Fibroblast of skin of abdomen (primary cell): ENCODE results near the gene THAP8.
"Not testable (repeated sequence)": the region's sequence is repeated elsewhere in the genome, so short reads cannot be mapped to it uniquely, and the experiment has no call there.

Source experiments
- DNase-seq: peaks from one replicate; pipeline ENCODE4 v3.0.0-alpha.2; 2013

The THAP8 gene

DNA sequence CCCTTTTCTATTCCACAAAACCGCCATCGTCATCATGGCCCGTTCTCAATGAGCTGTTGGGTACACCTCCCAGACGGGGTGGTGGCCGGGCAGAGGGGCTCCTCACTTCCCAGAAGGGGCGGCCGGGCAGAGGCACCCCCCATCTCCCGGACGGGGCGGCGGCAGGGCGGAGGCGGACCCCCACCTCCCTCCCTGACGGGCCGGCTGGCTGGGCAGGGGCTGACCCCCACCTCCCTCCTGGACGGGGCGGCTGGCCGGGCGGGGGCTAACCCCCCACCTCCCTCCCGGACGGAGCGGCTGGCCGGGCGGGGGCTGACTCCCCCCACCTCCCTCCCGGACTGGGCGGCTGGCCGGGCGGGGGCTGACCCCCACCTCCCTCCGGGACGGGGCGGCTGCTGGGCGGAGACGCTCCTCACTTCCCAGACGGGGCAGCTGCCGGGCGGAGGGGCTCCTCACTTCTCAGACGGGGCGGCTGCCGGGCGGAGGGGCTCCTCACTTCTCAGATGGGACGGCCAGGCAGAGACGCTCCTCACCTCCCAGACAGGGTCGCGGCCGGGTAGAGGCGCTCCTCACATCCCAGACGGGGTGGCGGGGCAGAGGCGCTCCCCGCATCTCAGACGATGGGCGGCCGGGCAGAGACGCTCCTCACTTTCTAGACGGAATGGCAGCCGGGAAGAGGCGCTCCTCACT, 14.9 kb upstream of the THAP8 start:
- not testable (repeated sequence) for DNase-seq

DNA sequence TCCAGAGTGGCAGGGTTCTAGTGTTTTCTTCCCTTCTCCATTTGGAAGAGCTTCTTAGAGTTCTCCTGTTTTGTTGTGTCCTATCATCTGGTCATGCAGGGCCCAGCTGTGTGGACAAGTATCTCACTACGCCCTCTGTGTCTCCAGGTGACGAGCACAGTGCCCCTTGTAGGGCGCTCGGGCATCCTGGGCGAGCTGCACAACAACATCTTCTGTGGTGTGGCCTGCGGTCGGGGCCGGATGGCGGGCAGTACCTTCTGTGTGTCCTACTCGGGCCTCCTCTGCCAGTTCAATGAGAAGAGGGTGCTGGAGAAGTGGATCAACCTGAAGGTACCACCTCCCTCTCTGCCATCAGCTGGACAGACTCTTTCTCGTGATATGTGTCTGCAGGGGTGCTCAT, 13.6 kb upstream of the THAP8 start:
- DNase-seq: no peak

DNA sequence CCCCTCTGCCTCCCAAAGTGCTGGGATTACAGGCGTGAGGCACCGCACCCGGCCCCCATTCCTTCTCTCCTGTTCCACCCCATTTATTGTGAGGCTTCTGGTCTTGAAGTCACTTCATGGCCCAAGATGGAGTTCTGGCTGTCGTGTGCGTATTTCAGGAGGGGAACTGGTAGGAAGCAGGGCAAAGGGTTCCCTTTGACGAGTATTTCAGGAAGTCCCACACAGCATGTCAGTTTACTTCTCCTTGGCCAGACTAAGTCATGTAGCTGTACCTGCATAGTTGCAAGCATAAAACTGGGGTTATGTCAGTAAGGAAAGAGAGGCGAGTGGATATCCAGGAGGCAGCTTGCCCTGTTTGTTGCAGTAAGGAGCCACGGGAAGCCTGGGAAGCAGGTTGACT, 10.7 kb upstream of the THAP8 start:
- no peak for DNase-seq

DNA sequence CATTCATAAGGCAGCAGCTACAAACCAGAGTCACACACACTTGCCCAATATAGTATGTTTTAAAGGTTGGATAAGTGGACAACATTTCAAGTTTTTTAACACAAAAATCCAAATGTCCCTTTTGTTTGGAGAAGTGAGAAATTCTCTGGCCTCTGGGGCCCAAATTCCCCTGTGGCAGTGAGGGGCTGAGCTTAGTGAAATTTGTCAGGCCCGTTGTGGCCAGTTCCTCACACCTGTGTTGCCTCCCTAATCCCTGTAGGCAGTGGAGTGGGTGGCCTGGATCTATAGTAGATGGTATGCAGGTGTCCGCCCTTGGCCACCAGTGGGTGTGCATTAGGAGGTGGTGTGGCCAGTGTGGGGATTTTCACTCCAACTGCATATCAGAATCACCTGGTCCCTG, 7.3 kb upstream of the THAP8 start:
- no peak for DNase-seq

DNA sequence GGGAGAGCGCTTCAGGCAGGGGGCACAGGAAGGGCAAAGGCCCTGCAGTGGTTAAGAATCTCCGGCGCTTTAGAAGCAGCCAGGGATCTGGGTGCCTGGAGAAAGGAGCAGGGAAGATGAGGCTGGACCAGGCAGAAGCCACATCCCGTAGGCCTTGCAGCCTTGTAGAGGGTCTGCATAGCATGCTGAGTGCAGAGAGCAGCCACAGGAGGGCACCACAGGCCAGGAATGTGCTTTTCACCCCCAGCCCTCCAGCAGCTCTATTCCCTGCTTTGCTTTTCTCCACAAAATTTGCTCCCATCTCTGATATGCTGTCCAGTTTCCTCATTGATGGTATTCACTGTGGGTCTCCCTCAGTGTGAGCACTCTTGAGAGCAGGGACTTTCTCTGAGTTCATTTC, 6.3 kb upstream of the THAP8 start:
- peak; percentile 44 for DNase-seq

DNA sequence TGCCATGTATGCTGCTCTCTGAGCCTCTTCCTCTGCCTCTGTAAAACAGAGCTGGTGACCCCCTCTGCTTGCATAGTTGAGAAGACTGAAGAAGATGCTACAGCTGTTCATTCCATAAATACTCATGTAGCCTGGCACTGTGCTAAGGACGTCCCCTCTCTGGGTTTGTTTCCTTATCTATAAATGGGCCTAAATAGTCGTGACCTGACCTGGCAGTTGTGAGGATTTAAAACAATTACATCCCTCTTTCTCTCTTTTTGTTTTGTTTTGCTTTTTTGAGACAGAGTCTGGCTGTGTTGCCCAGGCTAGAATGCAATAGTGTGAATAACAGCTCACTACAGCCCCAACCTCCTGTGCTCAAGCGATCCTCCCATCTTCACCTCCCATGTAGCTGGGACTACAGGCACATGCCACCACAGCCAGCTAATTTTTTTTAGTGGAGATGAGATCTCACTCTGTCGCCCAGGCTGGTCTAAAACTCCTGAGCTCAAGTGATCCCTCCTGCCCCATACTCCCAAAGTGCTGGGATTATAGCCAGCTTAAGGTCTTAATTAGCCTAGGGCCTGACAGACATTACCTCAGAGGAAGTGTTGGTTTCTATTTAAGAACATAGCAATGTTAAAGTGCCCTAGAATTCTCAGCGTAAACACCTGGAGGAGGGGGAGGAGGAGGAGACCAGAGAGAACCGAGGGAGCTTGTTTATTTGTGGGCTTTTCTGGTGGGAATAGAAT, 5.3 kb upstream of the THAP8 start:
- DNase-seq: no peak

DNA sequence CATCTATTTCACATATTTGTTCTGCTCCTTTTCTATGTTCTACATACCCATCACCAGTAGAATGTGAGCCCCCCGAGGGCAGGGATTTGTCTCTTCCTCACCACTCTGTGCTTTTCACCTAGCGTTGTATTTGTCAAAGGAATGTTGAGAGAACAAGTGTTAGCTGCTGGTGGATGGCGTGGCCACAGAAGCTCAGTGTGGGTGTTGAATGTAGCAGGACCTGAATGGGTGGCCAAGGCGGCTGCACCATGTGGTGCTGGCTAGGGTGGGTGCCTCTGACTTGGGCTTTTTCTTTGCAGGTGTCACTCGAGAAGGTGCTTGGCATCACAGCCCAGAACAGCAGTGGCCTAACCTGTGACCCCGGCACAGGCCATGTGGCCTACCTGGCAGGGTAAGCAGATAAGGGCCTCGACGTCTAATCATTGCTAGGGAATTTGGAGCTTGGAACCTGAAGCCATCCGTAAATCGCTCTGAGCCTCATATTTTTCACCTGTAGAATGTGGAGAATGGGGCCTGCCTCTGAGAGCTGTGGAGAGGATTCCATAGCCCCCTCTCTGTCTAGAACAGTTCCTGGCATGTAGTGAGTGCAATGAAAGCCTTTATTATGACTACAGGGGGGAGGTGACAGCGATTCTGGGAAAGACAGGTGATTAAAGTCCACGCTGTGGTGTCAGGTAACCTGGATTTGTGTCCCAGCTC, 4.5 kb upstream of the THAP8 start:
- DNase-seq: no peak

DNA sequence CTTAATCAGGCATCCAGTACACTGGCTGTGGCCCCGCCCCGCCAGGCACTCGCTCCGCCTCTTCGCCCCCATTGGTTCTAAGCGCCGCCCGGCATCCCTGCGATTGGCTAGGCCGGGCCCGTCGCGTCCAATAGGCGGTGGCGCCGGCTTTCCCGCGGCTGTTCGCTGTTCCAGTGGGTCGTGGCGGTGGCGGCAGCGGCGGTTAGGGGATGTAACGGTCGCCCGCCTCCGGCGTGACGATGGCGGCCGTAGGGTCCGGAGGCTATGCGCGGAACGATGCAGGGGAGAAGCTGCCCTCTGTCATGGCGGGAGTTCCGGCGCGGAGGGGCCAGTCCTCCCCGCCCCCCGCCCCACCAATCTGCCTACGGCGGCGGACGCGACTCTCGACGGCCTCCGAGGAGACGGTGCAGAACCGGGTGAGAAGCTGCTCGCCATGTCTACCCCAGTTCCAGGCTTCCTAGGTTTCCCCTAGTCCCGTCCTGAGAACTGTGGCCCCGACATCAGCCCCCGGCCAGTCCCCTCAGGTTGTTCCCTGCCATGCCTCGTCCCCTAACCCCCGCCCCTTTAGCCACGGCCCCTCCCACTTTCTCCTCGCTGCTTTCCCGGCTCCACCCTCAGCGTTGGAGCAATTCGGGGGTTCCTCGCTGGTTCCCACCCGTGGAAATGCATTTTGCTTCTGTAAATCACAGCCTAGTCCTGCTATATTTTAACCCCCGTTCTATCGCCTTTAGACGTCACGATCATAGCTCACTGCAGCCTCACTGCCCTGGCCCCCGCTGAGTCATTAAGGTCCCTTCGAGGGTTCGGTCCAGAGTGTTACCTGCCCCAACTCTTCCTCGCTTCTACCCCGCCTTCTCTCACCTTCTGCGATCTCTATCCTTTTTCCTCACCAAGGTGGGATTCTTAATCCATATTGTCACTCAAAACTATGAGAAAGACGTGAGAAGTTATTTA, 925 bp upstream of the THAP8 start, which contains the start of gene WDR62:
WDR62 (plus strand) TSS at position 165 of the 954 bp plus-strand sequence; CDS start at position 240, 75 bp downstream.
- peak; percentile 13 for DNase-seq

DNA sequence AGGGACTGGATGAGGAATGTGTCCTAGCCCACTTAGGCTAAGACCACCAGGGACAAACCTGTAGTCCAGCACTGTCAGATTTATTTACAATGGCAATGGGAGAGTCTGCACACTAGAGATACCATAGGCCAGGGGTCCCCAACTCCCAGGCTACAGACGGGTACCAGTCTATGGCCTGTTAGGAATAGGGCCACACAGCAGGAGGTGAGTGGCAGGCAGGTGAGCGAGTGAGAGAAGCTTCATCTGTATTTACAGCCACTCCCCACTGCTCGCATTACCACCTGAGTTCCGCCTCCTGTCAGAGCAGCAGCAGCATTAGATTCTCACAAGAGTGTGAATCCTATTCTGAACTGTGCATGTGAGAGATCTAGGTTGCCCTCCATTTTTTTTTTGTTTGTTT, 2.4 kb downstream of the THAP8 start:
- DNase-seq: no peak

DNA sequence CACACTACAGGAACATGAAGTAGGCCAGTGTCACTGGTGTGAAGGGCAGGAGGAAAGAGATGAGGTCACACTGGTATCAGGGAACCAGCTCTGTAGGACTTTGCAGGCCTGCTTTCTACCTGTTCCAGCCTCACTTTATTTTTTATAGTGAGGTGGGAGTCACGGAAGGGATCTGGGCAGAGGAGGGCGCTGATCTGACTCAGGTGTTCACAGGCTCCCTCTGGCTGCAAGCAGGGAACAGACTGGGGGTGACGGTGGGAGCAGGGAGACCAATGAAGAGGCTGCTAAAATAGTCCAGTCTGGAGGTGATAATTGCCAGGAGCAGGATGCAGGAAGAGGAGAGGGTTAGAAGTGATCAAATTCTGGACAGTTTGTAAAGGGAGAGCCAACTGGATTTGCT, 2.8 kb downstream of the THAP8 start:
- no peak for DNase-seq

DNA sequence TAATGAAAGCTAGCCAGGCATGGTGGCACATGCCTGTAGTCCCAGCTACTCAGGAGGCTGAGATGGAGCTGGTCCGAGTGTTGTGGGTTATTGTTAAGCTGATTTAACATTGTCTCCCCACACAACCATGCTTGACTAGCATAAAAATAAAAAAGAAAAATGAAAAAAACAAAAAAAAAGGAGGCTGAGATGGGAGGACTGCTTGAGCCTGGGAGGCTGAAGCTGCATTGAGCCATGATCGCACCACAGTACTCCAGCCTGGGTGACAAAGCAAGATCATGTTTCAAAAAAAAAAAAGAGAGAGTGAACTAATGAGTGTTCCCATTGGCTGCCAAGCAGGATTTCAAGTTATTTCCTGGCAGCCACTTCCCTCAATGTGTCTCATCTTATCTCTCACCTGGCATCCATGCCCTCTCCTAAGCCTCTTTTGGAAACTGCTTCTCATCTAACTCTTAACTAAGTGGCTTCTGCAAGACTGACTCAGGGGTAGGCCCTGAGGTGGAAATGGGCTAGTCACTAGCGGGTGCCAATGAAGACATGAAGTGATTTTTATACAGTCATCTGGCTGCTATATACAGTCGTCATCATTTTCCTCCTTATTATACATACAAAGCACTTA, 4.9 kb downstream of the THAP8 start:
- no peak for DNase-seq

DNA sequence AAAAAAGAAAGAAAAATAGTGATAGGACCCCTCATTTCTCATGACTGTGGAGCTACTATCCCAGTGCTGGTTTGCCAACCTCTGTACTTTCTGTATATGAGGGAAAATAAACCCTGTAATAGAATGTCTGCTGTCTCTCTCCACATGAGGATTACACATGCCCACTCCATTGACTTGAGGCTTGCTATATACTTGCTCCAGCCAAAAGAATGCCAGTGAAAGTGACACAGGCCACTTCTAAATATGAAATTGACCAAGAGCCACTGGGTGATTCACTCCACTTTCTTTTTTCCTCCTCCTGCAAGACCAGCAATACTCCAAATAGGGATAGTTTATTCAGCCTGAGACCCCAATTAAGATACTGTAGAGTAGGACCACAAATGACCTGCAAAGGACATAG, 6.2 kb downstream of the THAP8 start:
- no peak for DNase-seq

DNA sequence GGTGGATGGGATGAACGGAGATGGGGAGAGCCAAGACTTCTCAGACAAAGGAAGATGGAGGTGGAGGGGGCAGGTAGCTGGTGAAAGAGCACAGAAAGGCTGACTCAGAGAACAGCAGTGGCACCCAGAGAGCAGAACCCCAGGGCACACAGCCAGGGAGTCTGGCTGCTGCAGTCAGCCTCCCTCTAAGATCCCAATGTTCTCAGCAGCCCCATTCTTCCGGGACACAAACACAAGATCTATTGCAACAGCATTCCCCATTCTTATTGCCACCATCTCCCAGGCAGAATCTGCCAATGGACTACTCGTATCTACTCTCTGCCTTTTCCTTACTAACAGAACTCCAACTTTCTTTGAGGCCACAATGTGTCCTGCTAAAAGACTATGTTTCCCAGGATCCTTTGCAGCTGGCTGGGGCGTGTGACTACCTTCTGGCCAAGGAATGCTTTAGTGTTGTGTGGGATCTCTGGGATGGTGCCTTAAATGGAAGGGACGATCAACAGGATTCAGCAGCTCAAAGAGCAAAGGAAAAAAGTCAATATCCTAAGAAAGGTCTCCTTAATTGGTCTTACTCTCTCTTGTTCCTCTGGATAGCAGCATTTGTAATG, 7.5 kb downstream of the THAP8 start:
- DNase-seq: no peak

DNA sequence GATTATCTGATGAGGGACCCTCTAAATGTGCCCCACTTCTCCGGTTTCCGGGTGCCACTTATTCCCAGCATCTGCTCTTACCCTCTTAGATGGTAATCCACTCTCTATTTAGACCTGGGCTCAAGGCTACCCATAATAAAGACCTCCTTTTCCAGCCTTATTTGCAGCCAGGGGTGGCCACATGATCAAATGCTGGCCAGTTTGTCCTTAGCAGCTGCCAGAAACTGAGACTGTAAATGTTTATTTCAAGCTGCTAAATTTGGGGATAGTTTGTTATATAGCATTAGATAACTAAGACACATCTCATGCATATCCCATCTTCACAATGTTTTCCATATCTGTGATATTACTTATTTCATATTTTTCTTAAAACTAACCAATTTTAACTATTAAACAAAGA, 10.1 kb downstream of the THAP8 start:
- no peak for DNase-seq

DNA sequence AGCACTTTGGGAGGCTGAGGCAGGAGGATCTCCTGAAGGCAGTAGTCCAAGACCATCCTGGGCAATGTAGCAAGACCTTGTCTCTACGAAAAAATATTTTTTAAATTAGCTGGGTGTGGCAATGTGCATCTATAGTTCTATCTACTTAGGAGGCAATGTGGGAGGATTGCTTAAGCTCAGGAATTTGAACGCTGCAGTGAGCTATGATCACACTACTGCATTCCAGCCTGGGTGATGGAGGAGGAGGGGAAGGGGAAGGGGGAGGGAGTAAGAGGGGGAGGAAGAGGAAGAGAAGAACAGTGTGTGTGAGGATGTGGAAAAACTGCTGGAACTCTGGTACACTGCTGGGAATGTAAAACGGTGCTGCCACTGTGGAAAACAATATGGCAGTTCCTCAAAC, 12.3 kb downstream of the THAP8 start:
- peak; percentile 94 for DNase-seq

DNA sequence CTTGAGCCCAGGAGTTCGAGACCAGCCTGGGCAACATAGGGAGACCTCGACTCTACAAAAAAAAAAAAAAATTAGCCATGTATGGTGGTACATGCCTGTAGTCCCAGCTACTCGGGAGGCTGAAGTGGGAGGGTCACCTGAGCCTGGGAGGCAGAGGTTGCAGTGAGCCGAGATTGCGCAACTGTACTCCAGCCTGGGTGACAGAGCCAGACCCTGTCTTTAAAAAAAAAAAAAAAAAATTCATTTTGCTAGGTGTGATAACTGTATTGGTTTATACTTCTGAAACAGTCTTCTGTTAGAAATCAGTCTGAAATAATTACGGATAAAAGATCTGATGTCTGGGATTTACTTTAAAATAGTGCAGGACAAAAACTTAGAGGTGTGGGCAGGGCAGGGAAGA, 13.0 kb downstream of the THAP8 start:
- DNase-seq: not testable (repeated sequence)

DNA sequence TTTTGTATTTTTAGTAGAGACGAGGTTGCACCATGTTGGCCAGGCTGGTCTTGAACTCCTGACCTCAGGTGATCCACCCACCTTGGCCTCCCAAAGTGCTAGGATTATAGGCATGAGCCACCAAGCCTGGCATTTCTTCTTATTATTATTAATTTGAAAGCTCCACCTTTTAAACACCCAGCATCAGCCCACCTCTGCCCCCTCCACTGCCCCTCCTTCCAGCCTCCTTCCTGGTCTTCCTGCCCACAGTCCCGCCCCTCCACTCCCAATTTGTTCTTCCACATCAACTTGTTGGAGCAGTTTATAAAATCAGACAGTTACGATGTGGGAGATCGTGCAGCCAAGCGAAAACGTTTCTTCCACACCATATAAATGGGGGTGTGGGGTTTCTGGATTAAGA, 13.6 kb downstream of the THAP8 start:
- DNase-seq: no peak

DNA sequence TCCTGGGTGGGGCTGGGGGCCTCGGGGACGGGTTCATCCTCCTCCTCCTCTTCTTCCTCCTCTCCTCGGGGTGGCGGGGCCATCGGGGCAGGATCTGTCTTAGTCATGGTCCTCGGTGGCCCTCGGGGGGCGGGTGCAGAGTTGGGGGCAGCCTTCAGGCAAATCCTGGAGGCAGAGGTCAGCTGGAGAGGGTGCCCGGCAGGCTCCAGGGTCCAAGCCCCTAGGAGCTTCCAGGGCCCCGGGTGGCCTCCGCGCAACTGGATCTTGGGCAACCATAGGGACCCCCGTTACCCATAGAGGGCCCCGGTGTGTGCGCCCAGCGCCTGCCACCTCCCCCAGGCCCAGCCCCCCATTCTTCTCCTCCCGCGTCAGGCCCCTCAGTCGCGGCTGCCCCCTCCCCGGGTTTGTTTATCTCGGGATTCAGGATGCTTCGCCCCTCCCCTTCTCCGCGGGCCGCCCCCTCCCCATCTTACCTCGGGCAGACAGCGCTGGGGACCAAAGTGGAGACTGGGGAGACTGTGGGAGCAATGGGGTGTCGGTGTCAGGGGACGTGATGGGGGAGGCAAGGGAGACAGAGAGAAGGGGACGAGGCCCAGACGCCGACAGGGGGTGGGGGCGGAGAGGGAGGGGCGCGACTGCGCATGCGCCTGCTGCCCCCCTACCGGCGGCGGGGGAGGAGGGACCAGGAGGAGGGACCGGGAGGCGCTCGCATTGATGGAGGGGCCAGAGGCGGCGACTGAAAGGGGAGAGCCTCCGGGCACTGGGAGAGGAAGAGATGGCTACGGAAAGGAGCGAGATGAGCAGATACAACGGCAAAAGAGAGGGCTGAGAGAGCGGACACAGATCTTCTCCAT, 21.6 kb downstream of the THAP8 start, which contains the start of gene CLIP3:
CLIP3 (minus strand) TSS at position 623 of the 854 bp plus-strand sequence; CDS start at position 107, 516 bp downstream.
- peak; percentile 82 for DNase-seq

DNA sequence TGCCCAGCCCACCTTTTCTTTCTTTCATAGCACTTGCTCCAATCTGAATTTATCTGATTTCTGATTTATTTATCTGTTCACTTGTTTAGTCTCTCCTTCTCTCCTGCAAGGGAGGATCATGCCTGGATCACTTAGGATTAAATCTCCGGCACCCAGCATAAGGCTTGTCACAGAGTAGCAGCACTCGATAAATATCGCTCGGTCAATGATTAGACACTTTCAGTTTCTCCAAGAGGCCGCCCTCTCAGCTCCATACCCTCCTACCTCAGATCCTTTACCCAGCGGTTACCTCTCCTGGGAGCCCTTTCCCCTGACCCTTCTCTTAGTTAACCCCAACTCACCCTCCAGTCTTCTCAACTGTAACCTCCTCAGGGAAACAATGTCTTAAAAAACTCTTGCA, 22.8 kb downstream of the THAP8 start:
- DNase-seq: no peak
